Colon (tissue), 2 donors: ENCODE measurements around the gene ITGB4.

Experiments used
- FAIRE-seq: peaks from 2 replicates; lab custom pipeline; 2012; peaks lifted over from hg19 to GRCh38; lab: Jason Lieb, UNC
- donor health status: control.
- donor health status: control.

Gene ITGB4

DNA sequence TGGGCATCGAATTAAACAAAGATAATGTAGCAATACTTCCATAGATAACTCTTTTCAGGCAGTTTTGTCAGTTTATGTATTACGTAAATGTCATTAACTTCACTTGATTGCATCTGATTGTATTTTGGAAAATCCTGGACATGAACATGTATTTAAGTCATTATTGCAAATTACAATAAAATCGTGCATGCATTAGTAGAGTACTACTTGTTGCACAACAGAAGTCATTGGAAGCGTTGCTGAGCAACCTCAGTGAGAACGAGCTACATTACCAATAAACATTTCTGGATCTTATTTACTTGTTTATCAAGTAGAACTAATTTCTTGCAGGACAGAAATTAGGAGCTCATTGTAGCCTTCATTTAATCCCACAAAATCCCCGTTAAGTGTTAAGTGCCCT, 70.0 kb downstream of the ITGB4 start:
- FAIRE-seq, result no peak

DNA sequence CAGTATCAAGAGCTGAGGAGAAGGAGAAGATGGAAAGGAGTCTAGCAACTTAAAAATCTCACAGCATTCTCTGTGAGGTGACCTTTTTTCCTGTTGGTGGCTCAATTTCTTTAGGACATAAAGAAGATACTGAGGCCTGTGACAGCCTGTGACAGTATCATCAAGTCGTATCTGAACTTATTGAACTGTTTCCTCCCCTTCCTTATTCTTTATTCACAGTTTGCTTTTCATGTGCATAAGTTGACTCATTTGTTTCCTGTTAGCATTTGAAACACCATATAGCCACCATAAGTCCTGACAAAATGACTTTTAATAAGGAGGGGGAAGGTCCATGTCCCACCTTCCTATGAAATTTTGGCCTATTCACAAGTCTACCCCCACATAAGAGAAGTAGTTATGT, 72.2 kb downstream of the ITGB4 start:
- FAIRE-seq, result no peak

- FAIRE-seq, result no peak
Measured at GRCh38 chr17:75795820-75796607, 74.8 kb downstream of the ITGB4 start.

DNA sequence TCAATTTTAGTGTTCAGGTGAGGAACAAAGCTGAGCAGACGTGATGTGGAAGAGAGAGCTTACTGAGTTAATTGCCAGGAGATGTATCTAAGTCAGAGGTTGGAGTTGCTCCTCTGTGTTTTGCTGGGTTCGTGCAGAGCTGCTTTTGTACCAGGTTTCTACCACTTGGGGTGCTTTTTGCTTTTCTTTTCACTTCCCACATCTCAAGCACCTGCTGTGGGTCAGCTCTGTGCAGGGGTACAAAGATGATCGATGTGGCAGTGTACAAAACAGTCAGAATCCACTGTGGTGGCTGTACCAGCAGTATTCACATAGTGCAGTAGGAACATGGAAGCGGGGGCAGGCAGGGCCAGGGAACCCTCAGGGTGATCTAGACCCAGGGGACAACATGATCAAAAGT, 78.1 kb downstream of the ITGB4 start:
- no peak for FAIRE-seq

GRCh38 chr17:75803883-75804282, 82.6 kb downstream of the ITGB4 start:
- FAIRE-seq, result no peak

GRCh38 chr17:75806822-75807500, 85.7 kb downstream of the ITGB4 start:
- FAIRE-seq, result no peak
